ENCODE measurements around the gene SKAP1.
A peak's percentile ranks its signal among the peaks of the same experiment; 100 is the strongest.
"Not testable (repeated sequence)": the region's sequence is repeated elsewhere in the genome, so short reads cannot be mapped to it uniquely, and the experiment has no call there.

The SKAP1 gene

DNA sequence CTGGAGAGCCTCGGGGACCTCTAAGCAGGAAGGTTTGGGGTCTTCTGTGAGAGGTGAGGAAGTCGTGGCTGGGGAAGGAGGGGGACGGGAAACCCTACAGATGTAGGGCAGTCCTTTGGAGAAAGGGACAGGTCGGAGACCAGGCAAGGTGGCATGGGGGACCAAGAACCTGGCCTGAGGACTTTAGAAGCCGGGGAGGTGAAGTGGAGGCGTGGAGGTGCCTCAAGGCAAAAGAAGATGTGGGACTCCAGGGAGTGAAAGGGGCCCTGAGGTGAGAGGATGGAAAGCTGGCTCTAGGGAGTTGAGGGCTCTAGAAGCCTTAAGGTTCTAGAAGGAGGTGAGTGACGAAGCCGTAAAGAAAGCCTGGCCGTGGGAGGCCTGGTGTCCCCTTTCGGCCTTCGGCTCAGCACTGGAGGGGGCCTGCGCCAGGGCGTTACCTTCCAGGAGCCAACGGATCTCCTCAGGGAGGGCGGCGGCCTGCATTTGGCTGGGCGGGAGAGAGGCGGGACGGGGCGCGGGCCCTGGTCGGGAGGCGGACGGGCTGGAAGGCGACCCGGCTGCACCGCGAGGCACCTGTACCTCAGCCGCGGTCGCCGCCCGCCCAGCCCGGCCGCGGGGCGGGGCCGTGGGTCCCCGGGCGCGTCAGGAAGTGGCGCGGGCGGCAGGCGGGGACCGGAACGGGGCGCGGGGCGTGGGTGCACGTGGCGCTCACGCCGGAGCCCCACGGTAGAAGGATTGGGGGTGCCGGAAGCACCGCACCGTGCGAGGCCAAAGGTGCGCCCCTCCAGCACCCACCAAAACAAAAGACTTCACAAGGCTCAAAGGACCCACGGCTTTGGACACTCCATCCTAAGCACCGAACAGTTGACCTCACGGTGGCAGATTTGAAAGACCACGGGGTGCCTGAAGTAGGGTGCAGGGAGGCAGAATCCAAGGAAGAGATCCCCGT lies at the start of gene SKAP1:
Gene SKAP1 (minus strand): TSS at position 577 of the 949 bp plus-strand sequence.
- peak; percentile 12 for DNase-seq

DNA sequence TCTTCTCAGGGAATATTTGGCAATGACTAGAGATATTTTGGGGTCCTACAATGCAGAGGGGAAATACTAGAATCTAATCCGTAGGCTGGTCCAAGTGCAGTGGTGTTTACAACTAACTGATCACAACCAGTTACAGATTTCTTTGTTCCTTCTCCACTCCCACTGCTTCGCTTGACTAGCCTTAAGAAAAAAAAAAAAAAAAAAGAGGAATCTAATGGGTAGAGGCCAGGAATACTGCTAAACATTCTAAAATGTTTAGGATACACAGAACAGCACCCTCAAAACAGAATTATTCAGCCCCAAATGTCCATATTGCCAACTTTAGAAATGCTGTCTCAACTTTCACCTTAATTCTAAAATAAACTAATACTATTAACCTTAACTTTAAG lies 49.0 kb upstream of the SKAP1 start:
- DNase-seq: no peak

DNA sequence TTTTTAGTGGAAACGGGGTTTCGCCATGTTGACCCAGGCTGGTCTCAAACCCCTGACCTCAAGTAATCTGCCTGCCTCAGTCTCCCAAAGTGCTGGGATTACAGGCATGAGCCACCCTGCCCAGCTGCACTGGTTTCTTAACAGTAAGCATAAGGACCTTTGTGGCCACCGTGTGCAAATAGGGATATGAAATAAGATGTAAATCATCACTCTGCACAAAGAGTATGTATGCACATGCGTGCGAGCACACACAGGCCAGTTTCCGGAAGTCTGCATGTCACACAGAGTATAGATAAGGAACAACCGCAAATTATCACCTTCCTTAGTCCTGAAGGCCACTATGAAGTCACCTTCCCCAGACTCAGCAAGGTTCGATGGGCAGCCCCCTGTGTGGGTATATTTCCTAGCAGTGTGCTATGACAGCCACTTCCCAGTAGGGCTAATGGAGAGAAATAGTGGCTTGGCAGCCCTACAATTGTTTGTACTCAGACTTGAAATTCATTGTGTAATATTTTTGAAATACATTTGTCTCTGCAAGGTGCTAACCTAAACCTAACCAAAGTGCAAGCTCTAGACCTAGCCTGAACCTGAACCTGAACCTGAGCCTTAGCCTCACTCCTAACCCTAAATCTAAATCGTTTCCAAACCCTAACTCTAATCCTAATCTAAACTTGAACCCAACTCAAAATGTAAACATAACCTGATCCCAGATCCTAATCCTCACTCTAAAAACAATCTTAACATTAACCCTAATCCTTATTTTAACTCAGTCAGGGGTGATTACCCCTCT lies 48.4 kb upstream of the SKAP1 start:
- DNase-seq: no peak

DNA sequence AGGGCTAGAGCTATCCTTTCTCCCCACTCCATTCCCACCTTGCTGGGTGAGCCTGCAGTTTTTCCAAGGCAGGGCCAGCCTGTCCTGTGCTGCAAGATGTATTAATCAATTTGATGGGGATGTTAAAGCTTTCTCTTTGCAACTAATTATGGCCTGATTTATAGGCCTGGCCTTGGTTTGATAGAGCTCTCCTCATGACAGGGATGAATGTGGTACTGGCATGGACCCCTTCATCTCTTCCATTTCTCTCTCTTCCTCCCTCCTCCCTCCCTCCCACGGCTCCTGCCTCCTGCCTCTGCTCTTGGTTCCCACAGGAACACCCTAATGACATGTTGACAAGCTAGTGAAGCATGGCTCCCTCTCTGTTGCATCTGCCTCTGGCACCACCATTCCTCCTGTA lies 47.2 kb upstream of the SKAP1 start:
- DNase-seq: no peak

DNA sequence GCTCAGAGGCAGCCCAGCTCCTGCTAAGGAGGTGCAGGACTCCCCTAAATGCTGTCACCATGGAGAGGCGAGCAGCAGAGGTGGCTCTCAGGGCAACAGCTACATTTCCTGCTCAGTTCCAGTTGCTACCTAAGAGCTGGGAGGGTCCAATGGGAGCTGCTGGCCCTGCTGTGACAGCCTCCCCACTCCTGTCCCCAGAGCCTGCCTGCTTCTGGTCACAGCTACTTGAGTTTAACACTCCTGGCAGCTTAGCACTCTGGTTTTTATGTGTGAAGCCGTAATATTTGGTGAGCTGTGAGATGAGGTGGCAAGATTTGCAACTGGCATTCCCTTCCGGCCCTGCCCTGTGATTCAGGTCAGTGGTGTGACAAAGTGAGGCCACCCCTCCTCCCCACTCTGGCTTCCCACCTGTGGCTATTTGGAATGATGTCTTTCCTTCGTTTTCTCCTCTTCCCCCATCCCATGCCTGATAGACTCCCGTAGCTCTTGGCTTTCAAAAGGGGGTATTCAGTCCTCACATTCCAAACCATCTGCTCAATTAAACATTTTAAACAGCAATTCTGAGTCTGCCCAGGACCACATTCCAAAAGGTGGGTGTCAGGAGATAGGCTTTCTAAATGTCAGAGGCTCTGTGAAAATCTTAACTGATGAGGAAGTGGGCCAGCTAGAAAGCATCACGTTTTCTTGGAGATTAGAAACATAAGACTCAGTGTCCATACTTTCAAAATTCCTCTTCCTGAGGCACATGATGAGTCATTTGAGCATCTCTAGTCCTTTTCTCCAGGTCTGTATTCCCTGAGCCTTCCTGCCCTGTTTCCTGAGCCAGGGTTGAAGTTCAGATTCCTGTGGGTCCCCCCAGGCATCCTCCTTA lies 42.6 kb upstream of the SKAP1 start:
- no peak for DNase-seq

DNA sequence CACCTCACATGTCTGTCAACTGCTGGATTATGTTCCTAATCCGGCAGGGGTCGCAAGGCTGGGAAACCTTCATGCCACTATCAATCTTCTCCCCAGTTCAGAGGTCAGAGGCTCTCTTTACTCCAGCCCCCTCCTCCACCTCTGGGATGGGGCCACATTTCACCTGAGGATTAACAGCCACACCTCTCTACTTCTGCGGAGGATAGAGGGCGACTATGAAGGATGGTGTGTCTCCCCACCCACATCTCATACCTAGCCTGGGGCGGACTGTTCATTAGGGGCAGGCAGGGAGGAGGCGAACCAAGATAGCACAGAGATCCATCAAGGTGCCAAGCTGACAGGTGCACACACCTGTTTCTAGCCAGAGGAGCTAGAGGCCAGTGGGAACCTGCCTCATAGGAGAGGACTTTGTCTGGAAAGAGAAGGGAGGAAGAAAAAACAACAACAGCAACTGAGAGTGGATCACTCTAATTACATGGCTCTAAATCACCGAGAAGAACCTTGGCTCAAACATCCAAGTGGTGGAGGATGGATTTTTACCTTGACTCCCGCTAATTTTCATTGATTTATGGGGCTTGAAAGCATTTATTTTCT lies 41.9 kb upstream of the SKAP1 start:
- no peak for DNase-seq

DNA sequence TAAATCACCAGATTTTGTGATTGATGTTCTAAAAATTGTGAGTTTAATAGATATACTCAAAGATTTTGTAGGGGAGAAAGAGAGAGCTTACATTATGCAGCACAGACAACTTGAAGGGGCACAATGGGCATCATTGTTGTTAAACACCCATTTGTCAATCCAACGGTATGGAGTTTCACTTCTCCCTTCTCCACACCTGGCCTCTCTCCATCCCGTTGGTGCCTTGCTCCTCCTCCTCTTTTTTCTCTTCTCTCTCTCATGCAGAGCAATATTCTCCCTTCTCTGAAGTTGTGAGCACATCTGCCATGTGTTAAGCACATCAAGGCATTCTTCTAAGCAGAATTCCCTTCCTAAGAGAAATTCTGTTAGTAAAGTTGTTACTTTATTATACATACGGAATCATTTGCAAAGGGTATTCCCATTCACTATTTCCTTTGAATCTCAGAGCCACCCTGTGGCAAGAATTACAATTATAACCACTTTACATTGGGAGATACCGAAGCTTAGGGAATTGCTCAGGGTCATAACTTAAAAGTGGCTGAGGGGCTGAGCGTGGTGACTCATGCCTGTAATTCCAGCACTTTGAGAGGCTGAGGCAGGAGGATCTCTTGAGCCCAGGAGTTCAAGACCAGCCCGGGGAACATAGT lies 40.5 kb upstream of the SKAP1 start:
- DNase-seq: no peak

DNA sequence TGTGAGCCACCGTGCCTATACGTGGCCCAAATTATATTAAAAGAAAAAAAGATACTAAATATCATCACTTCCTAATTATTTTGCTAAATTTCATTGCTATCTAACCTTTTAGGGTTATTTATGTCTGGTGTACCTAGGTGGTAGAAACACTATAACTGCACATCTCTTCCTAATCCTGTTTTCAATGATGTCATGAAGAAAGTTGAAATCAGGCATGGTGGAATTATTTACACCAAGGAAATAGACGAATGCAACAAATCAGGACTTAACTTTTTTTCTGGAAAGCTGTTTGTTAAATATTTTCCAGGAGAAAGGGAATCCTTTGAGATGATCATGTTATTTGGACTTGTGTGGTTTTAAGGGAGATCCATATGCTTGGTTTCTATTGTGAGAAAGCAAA lies 39.2 kb upstream of the SKAP1 start:
- no peak for DNase-seq

DNA sequence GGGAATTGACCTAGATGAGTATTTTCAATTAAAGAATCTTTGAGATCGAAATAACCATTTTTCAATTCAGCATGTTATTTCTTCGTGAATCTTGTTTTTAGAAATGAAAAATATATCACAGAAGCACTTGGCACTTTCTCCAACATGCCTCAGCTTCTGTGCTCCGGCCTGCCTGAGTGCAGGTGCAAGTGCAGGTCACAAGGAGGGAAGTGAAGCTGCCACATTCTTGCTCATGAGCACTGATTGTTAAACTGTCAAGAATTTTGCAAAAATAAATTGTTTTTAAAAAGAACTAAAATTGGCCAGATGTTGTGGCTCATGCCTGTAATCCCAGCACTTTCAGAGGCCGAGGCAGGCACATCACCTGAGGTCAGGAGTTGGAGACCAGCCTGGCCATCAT lies 38.3 kb upstream of the SKAP1 start:
- no peak for DNase-seq

DNA sequence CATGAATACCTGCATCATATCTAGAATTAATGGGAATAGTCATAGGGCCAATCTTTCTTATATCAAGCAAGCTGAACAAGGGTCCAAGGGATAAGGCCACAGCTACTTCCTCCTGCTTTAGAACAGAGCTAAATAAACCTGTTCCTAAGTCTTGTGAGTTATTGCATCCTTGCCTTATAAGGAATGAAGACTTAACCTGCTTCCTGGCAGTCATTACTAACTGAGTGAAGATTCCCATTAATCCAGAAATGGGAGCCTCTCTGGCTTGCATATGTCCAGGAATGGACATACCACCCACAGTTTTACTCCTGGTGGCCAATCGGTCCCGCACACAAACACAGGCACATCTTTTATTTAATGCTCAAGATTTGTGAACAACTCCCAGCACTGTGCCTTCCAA lies 35.9 kb upstream of the SKAP1 start:
- no peak for DNase-seq

DNA sequence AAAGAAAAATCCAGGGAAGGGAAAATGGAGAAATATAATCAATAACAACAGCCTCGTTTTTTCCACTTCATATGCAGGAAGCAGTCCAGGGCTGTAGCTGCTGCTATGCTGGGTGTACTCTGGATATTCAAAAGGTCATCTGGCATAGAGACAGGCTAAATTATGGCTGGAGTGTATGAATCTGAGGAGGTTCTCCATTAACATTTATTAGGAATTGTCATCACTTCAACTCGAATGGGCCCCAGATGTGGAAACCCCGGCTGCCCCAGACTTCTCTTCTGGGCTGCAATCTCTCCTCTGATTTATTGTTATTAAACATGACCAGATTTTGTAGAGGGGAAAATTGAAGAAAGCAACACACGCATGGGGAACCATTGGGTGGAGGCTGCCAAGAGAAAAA lies 33.5 kb upstream of the SKAP1 start:
- DNase-seq: peak; percentile 27

DNA sequence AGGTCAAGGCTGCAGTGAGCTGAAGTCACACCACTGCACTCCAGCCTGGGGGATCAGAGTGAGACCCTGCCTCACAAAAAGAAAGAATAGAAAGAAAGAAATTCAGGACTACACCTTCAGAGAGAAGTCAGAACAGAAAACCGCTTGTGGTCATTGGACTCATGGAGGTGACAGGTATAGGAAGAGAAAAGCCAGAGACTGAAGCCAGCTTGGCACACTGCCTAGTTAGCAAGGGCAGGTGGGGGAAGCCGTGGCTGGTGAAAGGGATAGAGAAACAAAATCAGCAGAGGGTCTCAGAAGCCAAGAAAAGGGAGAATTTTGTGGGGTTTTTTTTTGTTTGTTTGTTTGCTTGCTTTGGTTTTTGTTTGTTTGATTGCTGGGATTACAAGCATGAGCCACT lies 32.9 kb upstream of the SKAP1 start:
- no peak for DNase-seq

DNA sequence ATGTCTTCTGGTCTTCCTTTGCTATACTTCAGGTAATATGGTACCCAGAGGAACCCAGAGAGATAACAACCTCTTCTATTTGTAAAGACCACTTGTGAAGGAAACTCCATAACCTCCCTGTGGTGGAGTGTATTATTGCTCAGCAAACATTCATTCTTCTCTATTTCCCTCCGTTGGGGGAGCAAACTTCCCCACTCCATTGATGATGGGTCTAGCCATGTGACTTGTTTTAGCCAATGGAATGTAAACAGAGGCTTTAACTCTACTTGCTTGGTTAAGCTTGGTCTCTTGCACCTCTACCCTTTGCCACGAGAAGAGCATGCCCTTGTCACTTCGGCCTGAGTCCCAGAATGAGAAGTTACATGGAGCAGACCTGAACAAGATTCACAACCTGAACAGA lies 30.0 kb upstream of the SKAP1 start:
- no peak for DNase-seq

DNA sequence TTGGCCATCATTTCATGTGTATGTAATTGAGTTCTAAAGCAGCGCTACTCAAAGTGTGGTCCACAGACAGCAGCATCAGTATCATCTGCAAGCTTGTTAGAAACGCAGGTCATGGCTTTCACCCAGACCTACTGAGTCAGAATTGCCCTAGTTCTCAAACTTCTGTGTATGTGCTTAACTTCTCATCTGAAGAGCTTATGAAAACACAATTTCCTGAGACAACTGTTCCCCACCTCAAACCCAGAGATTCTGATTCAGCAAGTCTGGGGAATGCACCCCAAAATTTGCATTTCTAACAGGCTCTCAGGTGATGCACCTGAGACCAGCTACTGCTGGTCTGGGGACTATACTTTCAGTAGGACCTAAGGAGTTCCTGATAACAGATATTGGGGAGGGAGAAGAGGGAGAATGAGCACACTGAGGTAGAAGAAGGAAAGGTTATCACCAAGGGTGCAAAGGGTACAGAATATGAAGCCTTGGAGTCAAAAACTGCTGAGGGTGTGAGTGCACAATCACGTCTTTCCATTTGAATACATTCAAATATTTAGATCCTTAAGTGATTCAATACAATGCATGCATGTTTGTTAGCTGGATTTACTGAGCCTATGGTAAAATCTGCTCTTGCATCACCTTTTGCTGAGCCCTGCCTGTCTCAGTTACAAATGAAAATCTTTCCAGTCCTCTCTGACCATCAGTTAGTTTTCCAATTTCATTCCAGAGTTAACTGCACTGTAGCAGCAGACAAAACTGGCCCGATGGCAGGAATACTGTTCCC lies 29.2 kb upstream of the SKAP1 start:
- DNase-seq: no peak

DNA sequence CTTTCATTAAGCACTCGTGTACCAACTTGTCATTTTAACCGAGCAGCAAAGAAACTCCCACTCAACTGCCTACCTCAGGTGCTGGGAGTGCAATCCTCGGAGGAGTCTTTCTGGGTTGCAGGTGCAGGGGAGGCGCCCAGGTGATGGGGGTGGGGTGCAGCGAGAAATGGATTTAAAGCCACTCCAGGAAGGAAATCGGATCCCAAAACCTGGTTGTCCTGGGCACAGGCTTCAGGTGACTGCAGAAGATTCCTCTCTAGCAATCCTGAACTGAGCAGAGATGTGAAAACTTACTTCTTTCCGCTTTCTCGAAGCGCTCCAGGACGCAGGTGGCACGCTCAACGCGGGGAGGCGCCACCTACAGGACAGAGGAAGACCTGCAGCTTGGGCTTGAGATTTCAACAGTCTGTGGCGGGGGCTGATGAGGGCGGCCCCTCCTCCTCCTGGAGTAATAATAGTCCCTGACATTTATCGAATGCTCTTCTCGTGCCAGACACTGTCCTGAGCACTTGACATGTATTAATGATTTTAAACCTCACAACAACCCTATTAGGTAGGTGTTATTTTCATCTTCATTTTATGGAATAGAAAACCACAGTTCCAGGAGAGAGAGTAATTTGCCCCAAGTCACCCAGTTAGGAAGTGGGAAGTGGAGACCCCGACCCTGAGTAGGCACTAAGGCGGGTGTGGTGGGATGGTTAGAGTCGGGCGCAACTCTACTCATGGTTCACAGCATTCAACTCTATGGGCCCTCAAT lies 27.2 kb upstream of the SKAP1 start:
- peak; percentile 82 for DNase-seq

DNA sequence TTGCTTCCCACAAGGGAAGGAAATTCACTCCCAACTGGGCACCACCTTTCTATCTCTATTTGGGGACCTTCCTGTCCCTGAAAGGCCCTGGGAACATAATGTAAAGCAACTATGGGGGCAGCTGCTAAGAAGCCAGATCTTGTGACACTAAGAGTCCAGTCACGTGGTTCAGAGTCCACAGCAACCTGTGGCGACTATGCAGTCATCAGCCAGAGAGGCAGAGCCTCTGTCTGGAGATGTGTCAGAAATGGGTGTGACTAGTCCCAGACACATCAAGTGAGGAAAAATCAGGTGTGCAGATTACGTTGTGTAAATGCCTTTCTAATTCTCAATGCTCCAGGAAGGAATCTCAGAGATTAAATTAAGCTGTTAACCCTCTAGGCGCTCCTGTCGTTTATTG lies 26.6 kb upstream of the SKAP1 start:
- peak; percentile 38 for DNase-seq

DNA sequence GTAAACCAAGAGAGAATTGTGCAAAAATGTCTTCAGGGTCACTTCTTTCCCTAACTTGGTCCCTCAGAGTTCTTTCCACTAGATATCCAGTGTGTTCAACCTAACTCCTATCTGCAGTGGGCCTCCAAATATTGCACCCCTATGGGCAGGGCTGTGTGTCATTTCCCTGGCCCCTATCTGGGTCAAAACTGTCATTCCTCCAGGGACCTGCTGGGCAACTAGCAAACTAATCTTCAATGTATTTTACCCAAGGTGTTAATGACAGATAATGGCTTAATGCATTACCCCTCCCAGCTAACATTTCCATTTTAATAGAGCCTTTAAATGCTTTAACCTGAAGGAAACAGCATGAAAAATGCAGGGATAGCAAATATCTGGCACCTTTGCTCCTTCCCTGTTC lies 25.8 kb upstream of the SKAP1 start:
- DNase-seq: no peak

DNA sequence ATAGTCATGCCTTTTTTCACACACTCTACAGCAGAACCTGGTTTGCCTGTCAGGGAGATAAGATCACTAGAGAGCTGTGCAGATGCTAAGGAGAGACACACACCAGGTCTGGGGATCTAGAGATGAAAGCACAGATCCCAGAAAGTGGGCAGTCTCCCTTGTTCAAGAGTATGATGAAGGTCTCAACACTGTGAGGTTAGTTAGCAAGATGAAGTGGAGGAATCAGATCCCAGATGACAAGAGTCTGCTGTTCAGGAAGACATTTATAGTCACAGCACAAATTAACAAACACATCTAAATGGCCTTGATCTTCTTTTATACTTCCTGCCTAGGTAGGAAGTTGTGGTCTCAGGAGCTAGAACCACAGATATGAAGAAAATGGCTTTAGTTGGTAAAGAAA lies 23.4 kb upstream of the SKAP1 start:
- DNase-seq: no peak

DNA sequence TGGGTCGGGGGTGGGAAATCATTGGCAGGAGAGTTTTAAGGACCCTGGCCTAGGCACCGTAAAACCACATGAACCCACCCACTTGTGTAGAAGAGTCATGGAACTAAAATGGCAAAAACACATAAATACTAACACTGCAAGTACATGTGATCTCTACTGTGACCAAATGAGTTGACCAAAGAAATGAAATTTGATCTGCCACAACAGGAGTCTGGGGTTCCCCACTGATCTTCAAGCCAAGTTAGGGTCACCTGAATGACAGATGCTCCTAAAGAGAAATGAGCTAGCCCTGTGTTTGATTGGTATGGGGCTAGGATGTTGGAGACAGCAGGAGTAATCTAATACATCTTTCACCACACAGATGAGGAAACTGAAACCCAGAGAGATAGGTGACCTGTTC lies 21.5 kb upstream of the SKAP1 start:
- no peak for DNase-seq

DNA sequence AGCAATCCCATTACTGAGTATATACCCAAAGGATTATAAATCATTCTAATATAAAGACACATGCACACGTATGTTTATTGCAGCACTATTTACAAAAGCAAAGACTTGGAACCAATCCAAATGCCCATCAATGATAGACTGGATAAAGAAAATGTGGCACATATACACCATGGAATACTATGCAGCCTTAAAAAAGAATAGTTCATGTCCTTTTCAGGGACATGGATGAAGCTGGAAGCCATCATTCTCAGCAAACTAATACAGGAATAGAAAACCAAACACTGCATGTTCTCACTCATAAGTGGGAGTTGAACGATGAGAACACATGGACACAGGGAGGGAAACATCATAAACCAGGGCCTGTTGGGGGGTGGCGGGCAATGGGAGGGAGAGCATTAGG lies 19.3 kb upstream of the SKAP1 start:
- not testable (repeated sequence) for DNase-seq

DNA sequence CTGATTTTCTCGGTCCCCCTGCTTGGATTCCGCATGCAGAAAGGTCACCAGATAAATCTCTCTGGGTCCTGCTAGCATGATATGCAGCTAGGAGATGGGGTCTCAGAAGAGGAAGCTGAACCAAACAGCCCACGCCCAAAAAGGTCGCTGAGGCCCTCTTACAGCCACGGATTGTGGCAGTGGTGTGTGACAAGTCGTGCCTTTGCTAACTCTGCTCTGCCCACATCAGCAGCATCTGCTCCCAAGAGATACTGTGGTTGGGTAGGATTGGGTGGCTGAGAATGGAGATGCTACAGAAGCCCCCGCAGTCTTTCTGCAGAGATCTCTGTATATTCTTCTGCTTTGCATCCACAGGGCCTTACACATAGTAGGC lies 15.2 kb upstream of the SKAP1 start:
- DNase-seq: no peak

Data from eye (tissue), 1 donor.